ENCODE data around the gene IFI6.
"Not testable (repeated sequence)": the region's sequence is repeated elsewhere in the genome, so short reads cannot be mapped to it uniquely, and the experiment has no call there.

IFI6 gene

DNA sequence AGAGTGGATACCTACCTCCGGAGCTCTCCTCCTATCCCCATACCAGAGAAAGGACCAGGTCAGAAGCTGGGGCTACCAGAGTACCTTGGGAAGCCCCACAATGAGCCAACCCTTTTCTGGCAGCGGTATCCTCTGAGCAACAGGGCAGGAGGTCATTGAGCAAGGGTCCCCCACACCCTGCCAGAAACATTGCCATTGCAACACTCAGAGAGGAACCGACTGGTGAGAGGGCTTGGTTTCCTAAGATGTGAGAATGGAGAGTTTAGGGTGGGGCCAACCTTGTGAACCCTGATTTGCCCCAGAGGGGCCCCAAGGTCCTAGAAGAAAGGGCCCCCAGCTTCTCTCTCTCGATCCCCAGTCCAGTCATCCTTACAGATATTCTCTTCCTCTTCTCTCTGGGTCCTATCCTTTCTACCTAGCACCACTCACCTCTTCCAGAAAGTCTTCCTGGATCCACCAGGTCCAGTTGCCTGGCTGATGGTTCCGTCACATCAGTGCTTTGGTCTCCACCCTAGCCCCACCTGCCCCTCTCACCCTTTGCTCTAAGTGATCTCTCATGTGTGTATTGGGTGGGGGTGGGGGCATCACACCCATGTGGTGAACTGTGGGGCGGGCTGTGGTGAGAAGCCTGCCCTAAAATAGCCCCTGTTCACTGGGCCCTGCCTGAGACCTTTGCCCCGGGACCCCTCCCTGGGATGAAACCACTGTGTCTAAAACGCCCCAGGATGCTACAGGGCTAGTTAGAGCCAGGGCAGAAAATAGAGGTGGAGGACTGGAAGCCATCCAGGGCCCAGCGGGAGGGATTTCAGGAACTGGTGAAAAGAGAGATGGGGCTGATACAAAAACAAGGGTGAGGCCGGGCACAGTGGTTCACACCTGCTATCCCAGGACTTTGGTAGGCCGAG, 45.7 kb downstream of the IFI6 start:
- DNase-seq = no peak

DNA sequence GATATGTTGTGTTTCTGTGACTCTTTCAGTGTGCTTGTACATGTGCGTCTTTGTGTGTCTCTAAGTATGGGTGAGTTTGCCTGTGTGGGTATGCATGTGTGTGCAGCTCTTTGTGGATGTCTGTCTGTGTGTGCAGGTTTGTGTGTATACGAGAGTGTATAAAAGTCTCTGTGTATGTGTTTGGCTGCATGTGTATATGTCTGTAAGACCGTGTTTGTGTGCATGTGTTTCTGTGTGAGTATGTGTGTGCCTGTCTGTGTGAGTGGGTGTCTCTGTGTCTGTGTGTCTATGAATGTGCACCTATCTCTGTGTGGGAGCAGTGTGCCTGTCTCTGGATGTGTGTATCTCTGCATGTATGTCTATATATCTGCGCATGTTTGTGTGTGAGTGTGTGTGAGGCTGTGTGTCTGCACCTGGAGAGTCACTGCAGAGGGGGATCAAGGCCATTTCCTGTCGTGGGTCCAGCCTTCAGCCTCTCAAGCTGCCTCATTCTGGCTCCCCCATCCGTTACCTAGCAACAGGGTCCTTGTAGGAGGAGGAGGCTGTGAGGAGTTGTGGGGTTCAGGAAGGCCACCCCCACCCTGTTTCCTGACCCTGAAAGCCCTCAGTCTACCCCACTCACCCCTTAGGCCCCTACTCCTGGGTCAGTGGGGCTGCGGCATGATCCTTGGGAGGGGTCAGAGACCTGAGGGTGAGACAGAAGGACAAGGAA, 47.4 kb downstream of the IFI6 start:
- no peak for DNase-seq

DNA sequence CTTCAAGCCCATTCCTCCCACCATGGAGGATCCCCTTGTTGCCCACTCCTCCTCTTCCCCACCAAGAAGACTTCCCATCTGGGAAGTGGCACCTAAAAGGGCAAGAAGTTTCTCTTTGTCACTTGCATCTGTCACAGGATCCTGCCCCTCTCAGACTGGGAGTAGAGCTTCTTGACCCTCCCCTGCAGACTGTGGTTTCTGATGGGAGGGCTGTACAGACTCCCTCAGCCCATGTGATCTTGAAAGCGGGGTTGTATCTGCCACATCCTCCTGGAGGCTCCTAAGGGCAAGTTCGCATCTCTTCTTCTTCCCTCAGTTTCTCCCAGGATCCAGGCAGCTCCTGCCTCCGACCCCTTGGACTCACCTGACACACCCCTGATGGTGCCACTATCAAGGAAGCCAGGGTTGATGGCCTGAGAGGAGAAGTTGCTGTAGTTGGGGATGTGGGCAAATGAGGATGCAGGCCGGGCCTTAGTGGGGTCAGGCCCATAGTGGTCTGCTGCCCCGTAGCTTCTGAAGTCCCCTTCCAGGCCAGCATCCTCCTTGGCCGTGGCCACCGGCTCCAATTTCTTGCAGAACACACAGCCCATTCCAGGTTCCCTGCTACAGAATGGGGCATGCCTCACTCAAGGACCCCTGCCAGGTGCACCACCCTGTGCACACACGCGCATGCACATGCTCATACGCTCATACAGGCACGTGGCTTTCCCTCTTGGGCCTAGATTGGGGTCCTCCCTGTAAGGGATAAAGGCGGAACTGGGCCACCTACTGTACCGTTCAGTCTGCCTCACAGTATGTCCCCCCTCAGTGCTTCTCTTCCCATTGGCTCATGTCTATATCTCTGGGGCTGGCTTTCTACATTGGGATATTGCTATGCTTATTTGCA, 48.4 kb downstream of the IFI6 start:
- DNase-seq = no peak

DNA sequence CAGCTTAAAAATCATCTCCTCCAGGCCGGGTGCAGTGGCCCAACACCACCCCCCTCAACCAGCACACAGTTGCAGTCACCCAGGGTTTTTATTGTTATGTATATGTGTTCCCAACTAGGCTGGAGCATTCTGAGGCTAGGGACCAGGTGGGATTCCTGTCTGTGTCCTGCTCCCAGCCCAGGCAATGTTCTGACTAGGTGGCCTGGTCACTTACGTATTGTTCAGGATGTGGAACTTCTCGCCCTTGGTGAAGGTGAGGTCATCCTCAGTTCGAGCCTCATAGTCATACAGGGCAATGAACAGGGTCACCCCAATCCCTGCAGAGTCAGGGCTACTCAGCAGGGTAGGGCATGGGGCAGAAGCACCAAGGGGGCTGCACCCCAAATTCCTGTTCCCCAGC, 49.2 kb downstream of the IFI6 start:
- no peak for DNase-seq

DNA sequence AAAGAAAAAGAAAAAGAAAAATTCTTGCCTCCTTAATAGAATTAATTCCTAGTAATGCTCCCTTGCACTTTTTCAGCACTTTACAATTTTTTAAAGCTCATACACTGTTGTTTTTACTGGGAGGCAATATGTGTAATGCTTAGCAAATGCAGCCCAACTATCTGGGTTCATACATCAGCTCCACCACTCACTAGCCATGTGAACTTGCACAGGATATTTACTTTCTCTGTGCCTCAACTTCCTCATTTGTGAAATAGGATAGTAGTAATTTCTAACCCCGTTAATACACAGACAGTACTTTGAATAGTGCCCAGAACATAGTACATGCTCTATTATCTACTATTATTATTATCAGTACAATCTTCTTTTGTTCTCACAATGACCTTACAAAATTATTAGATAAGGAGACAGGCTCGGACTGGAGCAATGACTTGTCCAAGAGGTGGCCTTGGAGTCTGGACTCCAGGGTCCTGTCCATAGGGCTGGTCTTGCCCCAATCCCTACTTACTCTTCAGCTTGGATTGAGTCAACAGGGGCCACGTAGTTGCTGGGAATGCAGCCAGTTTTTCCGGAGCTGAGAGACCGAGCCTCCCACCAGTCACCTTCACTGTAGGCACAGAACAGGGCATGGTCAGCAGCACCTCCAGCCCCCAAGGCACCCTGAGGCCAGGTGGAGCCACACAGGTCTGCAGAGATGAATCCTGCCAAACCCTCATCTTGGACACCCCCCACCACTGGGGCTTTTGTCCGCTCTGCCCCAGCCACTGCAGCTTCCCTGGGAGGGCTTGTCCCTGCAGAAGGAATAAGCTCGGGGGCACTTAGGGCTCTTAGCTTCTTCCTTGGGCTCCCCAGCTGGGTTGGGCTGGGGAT, 50.7 kb downstream of the IFI6 start:
- DNase-seq = no peak

DNA sequence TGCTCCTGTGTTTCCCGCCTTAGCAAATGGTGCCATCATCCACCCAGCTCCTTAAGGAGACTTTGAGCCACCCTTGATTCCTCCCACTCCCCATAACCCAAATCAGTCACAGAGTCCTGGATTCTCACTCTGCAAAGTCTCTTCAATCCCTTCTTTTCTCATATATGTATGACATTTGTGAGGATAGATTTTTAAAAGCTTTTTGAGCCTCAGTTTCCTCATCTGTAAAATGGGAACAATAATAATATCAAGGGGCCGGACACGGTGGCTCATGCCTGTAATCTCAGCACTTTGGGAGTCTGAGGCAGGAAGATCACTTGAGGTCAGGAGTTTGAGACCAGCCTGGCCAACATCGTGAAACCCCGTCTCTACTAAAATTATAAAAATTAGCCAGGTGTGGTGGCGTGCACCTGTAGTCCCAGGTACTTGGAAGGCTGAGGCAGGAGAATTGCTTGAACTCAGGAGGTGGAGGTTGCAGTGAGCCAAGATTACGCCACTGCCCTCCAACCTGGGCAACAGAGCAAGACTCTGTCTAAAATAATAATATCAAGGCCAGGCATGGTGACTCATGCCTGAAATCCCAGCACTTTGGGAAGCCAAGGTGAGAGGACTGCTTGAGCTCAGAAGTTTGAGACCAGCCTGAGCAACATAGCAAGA, 52.1 kb downstream of the IFI6 start:
- not testable (repeated sequence) for DNase-seq

DNA sequence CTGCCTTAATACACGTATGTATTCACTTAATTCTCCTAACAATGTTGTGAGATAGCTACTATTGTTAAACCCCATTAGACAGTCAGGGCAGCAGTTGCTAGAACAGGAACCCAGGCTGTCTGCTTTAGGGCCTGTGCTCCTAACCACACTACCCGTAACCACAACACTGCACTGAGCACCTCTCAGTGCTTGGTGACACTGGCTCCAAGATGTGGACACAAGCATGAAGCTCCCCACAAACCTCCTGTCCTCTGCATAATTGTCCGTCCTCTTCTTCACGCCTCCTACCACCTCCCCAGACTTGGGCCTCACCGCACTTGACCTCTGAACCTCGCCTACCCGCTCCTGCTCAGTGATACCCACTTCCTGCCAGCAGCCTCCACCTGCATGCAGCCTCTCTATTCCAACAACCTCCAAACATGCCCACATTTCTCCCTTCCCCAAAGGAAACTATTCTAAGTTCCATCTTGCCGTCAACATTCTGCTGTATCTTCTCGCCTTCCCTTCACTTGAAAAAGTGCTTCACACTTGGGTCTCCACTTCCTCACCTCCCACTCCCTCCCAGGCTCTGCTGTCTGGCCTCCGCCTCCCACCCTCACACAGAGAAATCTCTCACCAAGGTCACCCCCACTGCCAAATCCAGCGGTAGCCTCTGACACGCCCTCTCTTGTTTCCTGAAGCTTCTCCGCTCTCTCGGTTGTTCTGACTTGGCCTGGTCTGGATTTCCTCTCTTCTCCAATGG, 53.5 kb downstream of the IFI6 start:
- no peak for DNase-seq

DNA sequence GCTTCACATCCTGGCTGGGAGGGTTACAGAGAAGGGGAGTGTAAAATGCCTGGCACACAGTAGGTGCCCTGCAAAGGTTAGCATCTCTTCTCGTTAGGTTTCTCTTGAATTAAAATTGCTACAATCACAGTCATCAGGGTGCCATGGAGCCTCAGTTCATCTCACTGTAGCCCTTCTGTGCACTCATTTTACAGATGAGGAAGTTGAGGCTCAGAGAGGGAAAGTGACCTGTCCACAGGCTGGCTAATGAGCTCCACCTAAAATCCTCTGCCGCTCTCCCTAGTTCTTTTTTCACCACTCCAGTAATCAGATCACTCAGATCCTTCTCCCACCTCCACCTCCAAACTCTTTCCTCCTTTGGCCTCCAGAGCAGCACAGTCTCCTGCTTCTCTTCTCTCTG, 54.6 kb downstream of the IFI6 start:
- DNase-seq = no peak

DNA sequence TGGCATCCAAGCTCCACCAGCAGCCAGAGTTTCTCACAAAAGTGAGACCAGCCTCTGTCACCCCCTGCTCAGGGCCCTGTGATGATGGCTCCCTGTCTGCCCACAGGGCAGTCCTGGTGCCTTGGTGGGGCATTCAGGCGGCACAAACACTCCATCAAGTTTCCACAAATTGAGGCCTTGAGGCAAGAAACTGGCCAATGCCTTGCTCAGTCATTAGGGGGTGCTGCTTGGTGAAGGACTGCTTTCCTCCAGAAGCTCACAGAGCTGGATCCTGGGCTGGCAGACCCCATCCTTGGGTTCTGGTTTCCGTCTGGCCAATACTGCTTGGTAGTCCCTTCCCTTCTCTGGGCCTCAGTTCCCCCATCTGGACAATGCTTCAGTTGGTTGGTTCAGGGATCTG, 55.6 kb downstream of the IFI6 start:
- no peak for DNase-seq
